ENCODE results near the gene FBXO38. TPM values are rescaled to one million over a fixed set of nuclear protein-coding genes. Genes with fewer than 3 reads are reported as not detected.

FBXO38 gene

DNA sequence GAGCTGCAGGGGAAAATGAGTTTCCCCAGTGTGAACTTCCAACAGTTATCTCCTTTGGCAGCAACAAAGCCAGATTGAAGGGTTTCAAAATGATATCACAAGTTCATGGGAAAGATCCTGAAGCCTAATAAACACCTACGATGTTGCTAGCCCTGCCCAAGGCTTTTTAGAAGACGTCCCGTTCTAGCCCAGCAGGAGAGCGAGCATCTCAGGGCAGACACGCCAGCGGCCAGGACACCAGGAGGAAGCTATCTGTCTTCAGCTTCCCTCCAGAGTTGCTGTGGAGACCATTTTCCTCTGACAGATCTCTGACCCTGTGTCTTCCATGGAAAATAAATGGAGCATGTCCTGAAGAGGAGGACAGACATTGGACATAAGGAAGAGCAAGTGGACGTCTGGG lies 98.4 kb downstream of the FBXO38 start:
- Histone ChIP-seq H3K36me3 (ENCODE audit: insufficient read depth, low read length) (no peaks in the 10 kb centered on the region), H3K4me2 (ENCODE audit: low read length) (no peak overlapping the region), H3K9ac (ENCODE audit: low read depth, low read length) (no peak overlapping the region), H3K4me3 (ENCODE audit: low read length) (no peak overlapping the region), H3K27me3 (ENCODE audit: control insufficient read depth, insufficient read depth, low read length) (peaks cover 17% of the 10 kb centered on the region), H3K4me1 (ENCODE audit: control insufficient read depth, insufficient read depth, low read length) (no peaks in the 10 kb centered on the region), H3K9me3 (replicated peaks; ENCODE audit: low read length) (no peaks in the 10 kb centered on the region)

DNA sequence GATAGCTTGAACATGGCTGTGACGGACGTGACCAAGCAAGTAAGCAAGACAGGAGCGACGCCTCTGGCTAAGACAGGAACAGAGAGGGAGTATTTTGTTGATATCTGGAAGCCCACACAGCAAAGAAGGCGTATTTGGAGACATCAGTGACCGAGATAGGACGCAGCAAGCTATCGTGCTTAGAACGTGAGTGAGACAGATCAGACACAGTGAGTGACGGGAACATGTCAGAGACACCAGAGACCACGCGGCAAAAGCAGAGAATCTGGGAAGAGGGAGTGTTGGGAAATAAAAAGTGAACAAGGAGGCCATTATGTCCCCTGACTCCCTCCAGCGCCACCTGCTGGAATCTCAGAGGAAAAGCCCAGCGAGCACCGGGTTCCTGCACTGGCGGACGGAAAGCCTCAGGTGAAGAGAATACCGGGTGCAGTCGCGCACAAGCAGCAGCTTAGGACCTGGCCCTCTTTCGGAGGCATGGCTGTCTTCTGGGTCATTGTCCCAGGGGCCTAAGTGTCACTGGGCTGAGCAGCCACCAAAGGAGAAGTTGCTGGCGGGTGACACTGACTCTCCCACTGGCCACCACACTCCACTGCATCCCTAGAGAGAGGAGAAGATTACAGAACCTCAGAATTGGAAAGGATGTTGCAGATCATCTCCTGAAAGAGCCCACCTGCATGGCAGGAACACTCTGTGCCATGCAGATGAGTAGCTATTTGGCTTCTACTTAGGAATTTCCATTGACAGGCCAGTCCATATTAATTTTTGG lies 99.1 kb downstream of the FBXO38 start:
- H3K36me3 ChIP-seq (ENCODE audit: insufficient read depth, low read length) = no peaks in the 10 kb centered on the region
- H3K27me3 ChIP-seq (ENCODE audit: control insufficient read depth, insufficient read depth, low read length) = peaks cover 17% of the 10 kb centered on the region
- no peaks in the 10 kb centered on the region for H3K4me1 ChIP-seq (ENCODE audit: control insufficient read depth, insufficient read depth, low read length)
- H3K9ac ChIP-seq (ENCODE audit: low read depth, low read length) = no peak overlapping the region
- H3K4me3 ChIP-seq (ENCODE audit: low read length) = no peak overlapping the region
- H3K9me3 ChIP-seq (replicated peaks; ENCODE audit: low read length) = no peaks in the 10 kb centered on the region
- no peak overlapping the region for H3K4me2 ChIP-seq (ENCODE audit: low read length)

DNA sequence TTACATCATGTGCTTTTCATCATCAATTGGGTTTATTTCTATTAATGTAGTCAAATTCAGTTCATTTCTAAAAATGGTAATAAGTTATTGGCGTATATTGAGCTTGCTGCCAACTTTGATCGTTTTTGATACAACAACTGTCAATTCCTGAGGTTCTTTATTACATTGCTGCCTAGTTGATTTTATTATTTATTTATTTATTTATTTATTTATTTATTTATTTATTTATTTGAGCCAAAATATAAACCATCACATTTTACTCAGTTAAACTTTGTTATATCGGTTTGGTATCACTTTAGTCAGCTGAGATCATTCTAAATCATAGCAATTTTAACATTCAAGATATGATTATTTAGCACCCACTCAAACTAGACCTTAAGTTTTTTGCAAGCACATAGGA lies 100.0 kb downstream of the FBXO38 start:
- H3K4me3 ChIP-seq (ENCODE audit: low read length) = no peak overlapping the region
- H3K4me2 ChIP-seq (ENCODE audit: low read length) = no peak overlapping the region
- no peaks in the 10 kb centered on the region for H3K36me3 ChIP-seq (ENCODE audit: insufficient read depth, low read length)
- H3K4me1 ChIP-seq (ENCODE audit: control insufficient read depth, insufficient read depth, low read length) = no peaks in the 10 kb centered on the region
- peaks cover 19% of the 10 kb centered on the region for H3K27me3 ChIP-seq (ENCODE audit: control insufficient read depth, insufficient read depth, low read length)
- no peaks in the 10 kb centered on the region for H3K9me3 ChIP-seq (replicated peaks; ENCODE audit: low read length)
- H3K9ac ChIP-seq (ENCODE audit: low read depth, low read length) = no peak overlapping the region

DNA sequence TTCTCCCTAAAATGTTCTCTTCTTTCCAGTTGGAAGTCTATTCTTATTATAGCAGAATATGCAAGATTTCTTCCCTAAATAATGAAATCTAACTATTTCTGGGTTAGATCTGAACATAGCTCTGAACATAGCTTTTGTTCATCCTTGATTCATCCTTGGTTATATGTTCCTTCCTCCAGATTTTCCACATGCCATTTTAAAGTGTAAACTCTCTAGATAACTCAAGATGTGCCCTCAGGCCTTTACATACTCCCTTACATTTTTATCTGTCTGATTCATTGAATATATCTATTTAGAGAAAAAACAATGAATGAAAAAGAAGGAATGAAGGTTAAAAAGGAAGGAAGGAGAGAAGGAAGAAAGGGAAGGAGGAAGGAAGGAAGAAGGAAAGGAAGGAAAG lies 100.9 kb downstream of the FBXO38 start:
- Histone ChIP-seq H3K36me3 (ENCODE audit: insufficient read depth, low read length) (no peaks in the 10 kb centered on the region), H3K9me3 (replicated peaks; ENCODE audit: low read length) (no peaks in the 10 kb centered on the region), H3K27me3 (ENCODE audit: control insufficient read depth, insufficient read depth, low read length) (peaks cover 25% of the 10 kb centered on the region), H3K4me3 (ENCODE audit: low read length) (no peak overlapping the region), H3K4me1 (ENCODE audit: control insufficient read depth, insufficient read depth, low read length) (no peaks in the 10 kb centered on the region), H3K9ac (ENCODE audit: low read depth, low read length) (no peak overlapping the region), H3K4me2 (ENCODE audit: low read length) (no peak overlapping the region)

DNA sequence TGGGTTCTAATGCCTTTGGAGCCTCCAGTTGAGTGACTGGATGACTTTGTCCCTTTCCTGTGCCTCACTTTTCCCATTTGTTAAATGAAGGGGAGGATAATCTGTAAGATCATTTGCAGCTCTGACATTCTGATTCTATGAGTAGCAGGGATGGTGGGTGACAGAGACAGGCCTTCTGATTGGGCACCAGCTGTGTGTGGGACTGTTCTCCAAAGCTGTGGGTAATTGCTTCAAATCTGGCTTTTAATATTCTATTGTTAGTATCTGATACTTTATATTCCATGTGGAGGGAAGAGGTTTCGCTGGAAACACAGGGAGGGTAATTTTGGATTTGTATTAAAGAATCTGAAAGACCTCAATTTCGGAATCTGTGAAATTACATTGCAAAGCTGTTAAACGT lies 102.7 kb downstream of the FBXO38 start:
- Histone ChIP-seq H3K4me1 (ENCODE audit: control insufficient read depth, insufficient read depth, low read length) (no peaks in the 10 kb centered on the region), H3K4me2 (ENCODE audit: low read length) (no peak overlapping the region), H3K4me3 (ENCODE audit: low read length) (no peak overlapping the region), H3K27me3 (ENCODE audit: control insufficient read depth, insufficient read depth, low read length) (peaks cover 41% of the 10 kb centered on the region), H3K9ac (ENCODE audit: low read depth, low read length) (no peak overlapping the region), H3K9me3 (replicated peaks; ENCODE audit: low read length) (no peaks in the 10 kb centered on the region), H3K36me3 (ENCODE audit: insufficient read depth, low read length) (no peaks in the 10 kb centered on the region)

DNA sequence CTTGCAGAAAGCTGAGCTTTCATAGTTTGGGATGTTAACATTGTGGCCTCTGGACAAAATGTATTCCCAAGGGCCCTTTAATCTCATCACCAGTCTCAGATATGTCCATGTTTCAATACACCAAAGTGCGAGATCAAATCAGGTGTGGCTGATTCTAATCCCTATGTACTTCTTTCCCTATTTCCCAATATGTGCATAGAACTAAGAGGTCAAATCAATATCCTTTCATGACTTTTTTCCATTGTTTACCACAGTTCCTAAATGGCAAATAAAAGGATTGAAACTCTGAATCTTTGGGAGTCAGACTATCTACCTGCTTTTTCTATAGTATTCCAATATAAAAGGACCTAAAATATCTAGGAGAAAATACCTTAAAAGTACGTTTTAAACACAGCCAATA lies 105.0 kb downstream of the FBXO38 start:
- no peak overlapping the region for H3K9ac ChIP-seq (ENCODE audit: low read depth, low read length)
- H3K27me3 ChIP-seq (ENCODE audit: control insufficient read depth, insufficient read depth, low read length) = peaks cover 52% of the 10 kb centered on the region
- H3K4me1 ChIP-seq (ENCODE audit: control insufficient read depth, insufficient read depth, low read length) = no peaks in the 10 kb centered on the region
- H3K4me3 ChIP-seq (ENCODE audit: low read length) = no peak overlapping the region
- H3K9me3 ChIP-seq (replicated peaks; ENCODE audit: low read length) = no peaks in the 10 kb centered on the region
- no peaks in the 10 kb centered on the region for H3K36me3 ChIP-seq (ENCODE audit: insufficient read depth, low read length)
- H3K4me2 ChIP-seq (ENCODE audit: low read length) = no peak overlapping the region

DNA sequence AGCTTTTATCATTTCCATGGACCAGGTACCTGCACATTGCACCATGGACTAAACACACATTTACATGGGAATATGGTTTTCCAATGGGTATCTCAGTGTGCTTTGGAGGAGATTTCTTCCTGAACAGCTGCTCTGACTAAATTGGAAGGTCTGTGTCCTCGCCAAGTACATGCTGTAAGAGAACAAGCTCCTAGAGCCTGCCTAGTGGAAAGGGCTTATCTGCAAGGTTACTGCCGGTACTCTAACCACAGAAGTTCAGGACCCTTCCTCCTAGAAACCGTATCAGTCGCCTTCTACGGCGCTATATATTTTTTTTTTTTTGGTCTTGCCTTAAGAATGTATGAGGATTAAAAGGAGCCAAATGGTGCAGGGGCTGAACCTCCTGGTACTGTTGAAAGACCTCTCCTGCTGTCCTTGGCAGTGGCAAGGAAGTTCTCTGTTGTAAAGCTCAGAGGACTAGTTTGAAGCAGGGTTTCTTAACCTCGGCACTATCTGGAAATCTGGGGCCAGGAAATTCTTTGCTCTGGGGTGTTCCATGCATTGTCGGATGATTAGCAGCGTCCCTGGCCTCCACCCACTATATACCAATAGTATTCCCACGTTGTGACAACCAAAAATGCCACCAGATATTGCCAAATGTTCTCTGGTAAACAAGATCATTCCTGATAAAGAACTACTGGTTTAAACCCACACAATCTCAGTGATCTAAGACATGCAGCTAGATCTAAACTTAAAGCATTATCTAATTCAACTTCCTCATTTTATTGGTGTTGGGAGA lies 107.4 kb downstream of the FBXO38 start:
- Histone ChIP-seq H3K36me3 (ENCODE audit: insufficient read depth, low read length) (no peaks in the 10 kb centered on the region), H3K27me3 (ENCODE audit: control insufficient read depth, insufficient read depth, low read length) (peaks cover 53% of the 10 kb centered on the region), H3K4me3 (ENCODE audit: low read length) (no peak overlapping the region), H3K9me3 (replicated peaks; ENCODE audit: low read length) (no peaks in the 10 kb centered on the region), H3K4me2 (ENCODE audit: low read length) (no peak overlapping the region), H3K4me1 (ENCODE audit: control insufficient read depth, insufficient read depth, low read length) (no peaks in the 10 kb centered on the region), H3K9ac (ENCODE audit: low read depth, low read length) (no peak overlapping the region)

DNA sequence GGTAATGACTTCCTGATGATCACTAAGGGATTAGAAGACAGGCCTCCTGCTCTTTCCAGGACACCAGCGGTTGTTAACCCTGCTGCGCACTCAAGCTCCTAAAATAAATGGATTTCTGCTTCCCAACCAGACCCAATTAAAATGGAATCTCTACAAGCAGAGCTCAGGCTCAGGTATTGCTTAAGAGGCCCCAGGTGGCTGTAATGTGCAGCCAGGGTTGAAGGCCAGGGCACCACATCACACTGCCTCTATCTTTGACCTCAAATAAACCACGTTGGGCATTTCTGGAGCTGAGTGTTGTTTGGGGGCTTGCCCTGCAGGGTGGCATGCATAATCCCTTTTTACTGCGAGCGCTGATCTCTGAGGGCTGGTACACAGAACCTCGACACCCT lies 108.0 kb downstream of the FBXO38 start:
- H3K27me3 ChIP-seq (ENCODE audit: control insufficient read depth, insufficient read depth, low read length) = peaks cover 56% of the 10 kb centered on the region
- no peaks in the 10 kb centered on the region for H3K9me3 ChIP-seq (replicated peaks; ENCODE audit: low read length)
- no peaks in the 10 kb centered on the region for H3K36me3 ChIP-seq (ENCODE audit: insufficient read depth, low read length)
- H3K4me3 ChIP-seq (ENCODE audit: low read length) = no peak overlapping the region
- H3K9ac ChIP-seq (ENCODE audit: low read depth, low read length) = no peak overlapping the region
- H3K4me2 ChIP-seq (ENCODE audit: low read length) = no peak overlapping the region
- H3K4me1 ChIP-seq (ENCODE audit: control insufficient read depth, insufficient read depth, low read length) = no peaks in the 10 kb centered on the region

DNA sequence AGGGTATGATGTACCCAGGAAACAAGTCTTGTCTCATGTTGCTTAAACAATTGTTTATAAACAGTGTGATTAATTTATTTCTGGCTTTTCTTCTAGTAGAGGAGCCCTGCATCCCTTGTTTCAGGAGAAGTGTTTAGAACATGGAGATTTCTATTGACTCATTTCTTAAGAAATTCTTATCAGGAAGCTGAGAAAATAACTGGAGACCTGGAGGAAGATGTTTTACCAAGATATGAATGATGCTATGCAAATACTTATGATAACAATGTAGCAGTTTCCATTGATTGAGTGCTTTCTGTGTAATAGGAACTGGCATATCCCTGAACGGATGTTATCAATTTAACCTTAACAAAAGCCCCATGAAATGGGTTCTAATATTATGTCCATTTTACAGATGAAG lies 108.6 kb downstream of the FBXO38 start:
- Histone ChIP-seq H3K4me3 (ENCODE audit: low read length) (no peak overlapping the region), H3K27me3 (ENCODE audit: control insufficient read depth, insufficient read depth, low read length) (peaks cover 54% of the 10 kb centered on the region), H3K9ac (ENCODE audit: low read depth, low read length) (no peak overlapping the region), H3K4me1 (ENCODE audit: control insufficient read depth, insufficient read depth, low read length) (no peaks in the 10 kb centered on the region), H3K36me3 (ENCODE audit: insufficient read depth, low read length) (no peaks in the 10 kb centered on the region), H3K9me3 (replicated peaks; ENCODE audit: low read length) (no peaks in the 10 kb centered on the region), H3K4me2 (ENCODE audit: low read length) (no peak overlapping the region)

Small RNA genes lying within 50 kb of the gene (small RNA-seq; reads per million reads assigned to genes)
- gene RF00017 = not detected

All from skeletal muscle satellite cell (primary cell).